RPMI7951 (cell line): Measurements from ENCODE around the gene PHLDA1. TPM values are rescaled to one million over a fixed set of nuclear protein-coding genes. Genes with fewer than 3 reads are reported as not detected.

Experiments
- DNase-seq: peaks from one replicate; pipeline ENCODE4 v3.0.0-alpha.2; 2012; ENCODE audit warnings: low read depth
- total RNA-seq: library from RNA; depleted of rRNA; stranded (reverse); fragments of >200 nt; shearing (Covaris generic); gene quantifications from 2 replicates; pipeline ENCODE4 v1.2.3, GENCODE V29; 2014; rRNA removed

PHLDA1 gene
- 121 and 127 TPM in 2 replicates for total RNA-seq

- peak; percentile 97 for DNase-seq
Measured at GRCh38 chr12:76031414-76032042, at the start of gene PHLDA1. TSS of gene PHLDA1 (minus strand) at chr12:76031776.

- DNase-seq, result no peak
Measured at GRCh38 chr12:76080729-76081415, 49.3 kb upstream of the PHLDA1 start.

GRCh38 chr12:76080017-76080728, 48.6 kb upstream of the PHLDA1 start:
- no peak for DNase-seq

GRCh38 chr12:76078748-76079147, 47.2 kb upstream of the PHLDA1 start:
- DNase-seq, result no peak

GRCh38 chr12:76075448-76075847, 43.9 kb upstream of the PHLDA1 start:
- no peak for DNase-seq

GRCh38 chr12:76074701-76075336, 43.2 kb upstream of the PHLDA1 start:
- no peak for DNase-seq

GRCh38 chr12:76073561-76073960, 42.0 kb upstream of the PHLDA1 start:
- DNase-seq, result no peak

GRCh38 chr12:76072568-76072967, 41.0 kb upstream of the PHLDA1 start:
- no peak for DNase-seq

GRCh38 chr12:76069339-76069738, 37.8 kb upstream of the PHLDA1 start:
- DNase-seq, result no peak

- DNase-seq, result no peak
Measured at GRCh38 chr12:76065917-76066316, 34.3 kb upstream of the PHLDA1 start.

GRCh38 chr12:76064904-76065303, 33.3 kb upstream of the PHLDA1 start:
- no peak for DNase-seq

GRCh38 chr12:76060111-76060510, 28.5 kb upstream of the PHLDA1 start:
- no peak for DNase-seq

- DNase-seq, result no peak
Measured at GRCh38 chr12:76057326-76057725, 25.8 kb upstream of the PHLDA1 start.

GRCh38 chr12:76055393-76055792, 23.8 kb upstream of the PHLDA1 start:
- DNase-seq, result no peak

- DNase-seq, result no peak
Measured at GRCh38 chr12:76049575-76050251, 18.1 kb upstream of the PHLDA1 start.

GRCh38 chr12:76047742-76048141, 16.2 kb upstream of the PHLDA1 start:
- DNase-seq, result no peak

- DNase-seq, result no peak
Measured at GRCh38 chr12:76047060-76047459, 15.5 kb upstream of the PHLDA1 start.

GRCh38 chr12:76043377-76043776, 11.8 kb upstream of the PHLDA1 start:
- DNase-seq, result no peak

- no peak for DNase-seq
Measured at GRCh38 chr12:76042147-76042546, 10.6 kb upstream of the PHLDA1 start.

GRCh38 chr12:76041406-76041805, 9.8 kb upstream of the PHLDA1 start:
- DNase-seq, result no peak

GRCh38 chr12:76040461-76040860, 8.9 kb upstream of the PHLDA1 start:
- no peak for DNase-seq

GRCh38 chr12:76038176-76038575, 6.6 kb upstream of the PHLDA1 start:
- no peak for DNase-seq
